ENCODE data around the gene RBM26. TPM values are rescaled to one million over a fixed set of nuclear protein-coding genes. Genes with fewer than 3 reads are reported as not detected.
"Not testable (repeated sequence)": the region's sequence is repeated elsewhere in the genome, so short reads cannot be mapped to it uniquely, and the experiment has no call there.

Gene RBM26
- total and polyA plus RNA-seq, 8 donors: 6.1 to 76.9 (median 28.1) TPM

- no peaks in the 10 kb centered on the region for H3K36me3 ChIP-seq
- DNase-seq: no peak
- H3K9me3 ChIP-seq: no peaks in the 10 kb centered on the region
- peaks cover 0 to 5% (median 0%) of the 10 kb centered on the region in 4 donors for H3K4me1 ChIP-seq
- no peak overlapping the region for H3K27ac ChIP-seq
- no peaks in the 10 kb centered on the region for H3K27me3 ChIP-seq
- intact Hi-C loops (cut with DNase I; ENCODE audit: low total_unique reads): no loop called here
- TF ChIP-seq EP300 (IDR thresholded peaks at IDR 0.05): no peak
- WGBS, 5 donors: 79 to 85% (median 83%) methylated on average over 3 of the region's 3 CpGs
- H3K4me3 ChIP-seq: no peak overlapping the region
Measured at GRCh38 chr13:79281339-79281747, 124.7 kb downstream of the RBM26 start.

DNA sequence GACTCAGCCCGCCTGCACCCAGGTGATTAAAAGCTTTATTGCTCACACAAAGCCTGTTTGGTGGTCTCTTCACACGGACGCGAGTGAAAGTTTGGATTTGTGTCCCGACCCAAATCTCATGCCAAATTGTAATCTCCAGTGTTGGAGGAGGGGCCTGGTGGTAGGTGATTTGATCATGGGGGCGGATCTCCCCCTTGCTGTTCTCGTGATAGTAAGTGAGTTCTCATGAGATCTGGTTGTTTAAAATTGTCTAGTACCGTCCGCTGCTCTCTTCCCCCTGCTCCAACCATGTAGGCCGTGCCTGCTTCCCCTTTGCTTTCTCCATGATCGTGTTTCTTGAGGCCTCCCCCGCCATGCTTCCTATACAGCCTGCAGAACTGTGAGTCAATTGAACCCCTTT, 126.3 kb downstream of the RBM26 start:
- DNase-seq; H3K4me1 ChIP-seq; H3K27me3 ChIP-seq; H3K27ac ChIP-seq; H3K4me3 ChIP-seq; H3K36me3 ChIP-seq; H3K9me3 ChIP-seq; intact Hi-C loops (cut with DNase I; ENCODE audit: low total_unique reads): not testable (repeated sequence)
- 86 to 94% (median 90%) methylated on average over 11 to 12 of the region's 12 CpGs for WGBS, 5 donors

DNA sequence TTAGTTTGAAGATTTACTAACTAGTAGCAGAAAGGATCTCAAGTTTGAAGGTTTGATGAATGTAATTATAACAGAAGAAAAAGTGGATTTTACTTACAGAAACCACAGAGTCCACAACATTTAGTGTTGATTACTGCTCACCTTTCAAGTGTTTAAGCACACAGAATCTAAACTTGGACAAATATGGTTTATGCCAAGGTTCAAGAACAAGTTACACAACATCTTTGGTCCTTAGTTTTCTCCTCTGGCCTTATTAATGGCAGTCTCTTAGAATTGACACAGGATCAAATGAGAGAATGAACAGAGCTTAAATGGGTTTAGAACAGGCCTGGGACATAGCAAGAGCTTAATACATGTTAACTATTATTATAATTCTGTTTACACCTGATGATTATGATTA, 133.0 kb downstream of the RBM26 start:
- intact Hi-C loops (cut with DNase I; ENCODE audit: low total_unique reads): no loop called here
- TF ChIP-seq POLR2AphosphoS5 (IDR thresholded peaks at IDR 0.05) (no peak), POLR2A (IDR thresholded peaks at IDR 0.05) (no peak), EP300 (IDR thresholded peaks at IDR 0.05) (no peak)
- TF ChIP-seq, protein P1, sequence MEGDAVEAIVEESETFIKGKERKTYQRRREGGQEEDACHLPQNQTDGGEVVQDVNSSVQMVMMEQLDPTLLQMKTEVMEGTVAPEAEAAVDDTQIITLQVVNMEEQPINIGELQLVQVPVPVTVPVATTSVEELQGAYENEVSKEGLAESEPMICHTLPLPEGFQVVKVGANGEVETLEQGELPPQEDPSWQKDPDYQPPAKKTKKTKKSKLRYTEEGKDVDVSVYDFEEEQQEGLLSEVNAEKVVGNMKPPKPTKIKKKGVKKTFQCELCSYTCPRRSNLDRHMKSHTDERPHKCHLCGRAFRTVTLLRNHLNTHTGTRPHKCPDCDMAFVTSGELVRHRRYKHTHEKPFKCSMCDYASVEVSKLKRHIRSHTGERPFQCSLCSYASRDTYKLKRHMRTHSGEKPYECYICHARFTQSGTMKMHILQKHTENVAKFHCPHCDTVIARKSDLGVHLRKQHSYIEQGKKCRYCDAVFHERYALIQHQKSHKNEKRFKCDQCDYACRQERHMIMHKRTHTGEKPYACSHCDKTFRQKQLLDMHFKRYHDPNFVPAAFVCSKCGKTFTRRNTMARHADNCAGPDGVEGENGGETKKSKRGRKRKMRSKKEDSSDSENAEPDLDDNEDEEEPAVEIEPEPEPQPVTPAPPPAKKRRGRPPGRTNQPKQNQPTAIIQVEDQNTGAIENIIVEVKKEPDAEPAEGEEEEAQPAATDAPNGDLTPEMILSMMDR (IDR thresholded peaks at IDR 0.05): no peak
- no peak for DNase-seq
- no peaks in the 10 kb centered on the region for H3K27me3 ChIP-seq
- no peaks in the 10 kb centered on the region for H3K36me3 ChIP-seq
- peaks cover 0 to 8% (median 0%) of the 10 kb centered on the region in 4 donors for H3K4me1 ChIP-seq
- peaks cover 0 to 5% (median 0%) of the 10 kb centered on the region in 4 donors for H3K9me3 ChIP-seq
- H3K27ac ChIP-seq: no peak overlapping the region
- H3K4me3 ChIP-seq: no peak overlapping the region

GRCh38 chr13:79271616-79272015, 134.4 kb downstream of the RBM26 start:
- DNase-seq: no peak
- WGBS, 5 donors: 12 to 34% (median 17%) methylated on average over 1 of the region's 1 CpG
- Histone ChIP-seq H3K9me3 (peaks cover 0 to 8% (median 0%) of the 10 kb centered on the region in 4 donors), H3K4me3 (no peak overlapping the region), H3K4me1 (peaks cover 0 to 8% (median 0%) of the 10 kb centered on the region in 4 donors), H3K27ac (no peak overlapping the region), H3K36me3 (no peaks in the 10 kb centered on the region), H3K27me3 (no peaks in the 10 kb centered on the region)
- no peak for TF ChIP-seq POLR2AphosphoS5 (IDR thresholded peaks at IDR 0.05)
- TF ChIP-seq, protein P1 (IDR thresholded peaks at IDR 0.05): no peak
- no peak for TF ChIP-seq EP300 (IDR thresholded peaks at IDR 0.05)
- no peak for TF ChIP-seq POLR2A (IDR thresholded peaks at IDR 0.05)
- intact Hi-C loops (cut with DNase I; ENCODE audit: low total_unique reads): no loop called here

GRCh38 chr13:79270859-79271258, 135.2 kb downstream of the RBM26 start:
- Histone ChIP-seq H3K27me3 (no peaks in the 10 kb centered on the region), H3K4me3 (no peak overlapping the region), H3K27ac (no peak overlapping the region), H3K36me3 (no peaks in the 10 kb centered on the region), H3K9me3 (peaks cover 0 to 8% (median 0%) of the 10 kb centered on the region in 4 donors), H3K4me1 (peaks cover 0 to 8% (median 0%) of the 10 kb centered on the region in 4 donors)
- WGBS, 5 donors: 37 to 57% (median 48%) methylated on average over 3 of the region's 3 CpGs
- intact Hi-C loops (cut with DNase I; ENCODE audit: low total_unique reads): no loop called here
- DNase-seq: no peak
- TF ChIP-seq, protein P1 (IDR thresholded peaks at IDR 0.05): no peak
- TF ChIP-seq POLR2A (IDR thresholded peaks at IDR 0.05) (no peak), POLR2AphosphoS5 (IDR thresholded peaks at IDR 0.05) (no peak), EP300 (IDR thresholded peaks at IDR 0.05) (no peak)

Small RNA genes within 50 kb of the gene (small RNA-seq; reads per million reads assigned to genes)
- gene RNA5SP33: 0 reads per million in 4 donors

Other genes with a start within 250 kb of the RBM26 start
- gene NDFIP2, start 74.9 kb upstream of the RBM26 start, total RNA-seq: 10 to 100 TPM in 3 of 5 donors, 1 to 10 TPM in 2; 2.9 to 56.5 (median 25.5) TPM
- 10 to 100 TPM; 11.7 to 17.0 (median 12.4) TPM for gene NDFIP2, start 74.9 kb upstream of the RBM26 start, polyA plus RNA-seq